GM12801 (cell line): ENCODE measurements around the gene COMTD1.

Experiments used
- CTCF ChIP-seq: IDR thresholded peaks from one replicate; pipeline ENCODE4 v1.5.1; 2011; ENCODE audit warnings: control low read depth; ENCODE audit not compliant: insufficient read length; ENCODE audit errors: extremely low read depth

Gene COMTD1

GRCh38 chr10:75210282-75211006 is 25.3 kb downstream of the COMTD1 start, which contains the start of gene VDAC2:
Gene VDAC2, plus strand, starts transcription at chr10:75210796. Its CDS starts 363 bp downstream, at chr10:75211159.
- TF ChIP-seq CTCF: no peak

- no peak for TF ChIP-seq CTCF
Observed at GRCh38 chr10:75209921-75210281, 25.9 kb downstream of the COMTD1 start.

GRCh38 chr10:75209086-75209920 is 26.5 kb downstream of the COMTD1 start:
- TF ChIP-seq CTCF: no peak

GRCh38 chr10:75208181-75208580 is 27.6 kb downstream of the COMTD1 start:
- TF ChIP-seq CTCF: no peak

- no peak for TF ChIP-seq CTCF
Observed at GRCh38 chr10:75207857-75208144, 28.0 kb downstream of the COMTD1 start.

GRCh38 chr10:75207079-75207856 is 28.5 kb downstream of the COMTD1 start:
- no peak for TF ChIP-seq CTCF

- TF ChIP-seq CTCF: no peak
Observed at GRCh38 chr10:75205908-75206307, 29.8 kb downstream of the COMTD1 start.
